Mesendoderm (in vitro differentiated cells): ENCODE data around the gene C1orf146.

Experiments
- DNase-seq: peaks from one replicate; pipeline ENCODE4 v3.0.0; 2013
- H2AK5ac ChIP-seq: 2 replicates; pipeline ENCODE4 v1.6.1; 2013; ENCODE audit warnings: low read length, inconsistent platforms
- H2BK120ac ChIP-seq: 2 replicates; pipeline ENCODE4 v1.6.1; 2013; ENCODE audit warnings: low read depth, mild to moderate bottlenecking, low read length, moderate library complexity, mixed read lengths
- H2BK15ac ChIP-seq: replicated peaks from 2 replicates; pipeline ENCODE4 v1.6.1; 2013; ENCODE audit warnings: low read depth, mild to moderate bottlenecking, moderate library complexity
- H2BK5ac ChIP-seq: 2 replicates; pipeline ENCODE4 v1.6.1; 2013; ENCODE audit warnings: low read length, inconsistent platforms
- H3K18ac ChIP-seq: 2 replicates; pipeline ENCODE4 v1.6.1; 2013; ENCODE audit warnings: mild to moderate bottlenecking, low read length, mixed read lengths
- H3K23ac ChIP-seq: one replicate; pipeline ENCODE4 v1.6.1; 2013; ENCODE audit warnings: low read length
- H3K27ac ChIP-seq: 2 replicates; pipeline ENCODE4 v1.5.1; 2013; ENCODE audit warnings: low read depth, mild to moderate bottlenecking, inconsistent platforms, low read length, moderate library complexity
- H3K27me3 ChIP-seq: 2 replicates; pipeline ENCODE4 v1.6.1; 2013; ENCODE audit warnings: low read length, control low read depth, mild to moderate bottlenecking, inconsistent platforms; ENCODE audit not compliant: insufficient read depth, poor library complexity
- H3K36me3 ChIP-seq: 2 replicates; pipeline ENCODE4 v1.6.1; 2013; ENCODE audit warnings: low read length, inconsistent platforms; ENCODE audit not compliant: control insufficient read depth, insufficient read depth
- H3K4ac ChIP-seq: one replicate; pipeline ENCODE4 v1.6.1; 2013; ENCODE audit warnings: low read depth, mild to moderate bottlenecking, low read length, moderate library complexity
- H3K4me1 ChIP-seq: 2 replicates; pipeline ENCODE4 v1.6.1; 2013; ENCODE audit warnings: low read depth, low read length, inconsistent platforms; ENCODE audit not compliant: control insufficient read depth
- H3K4me2 ChIP-seq: 2 replicates; pipeline ENCODE4 v1.6.1; 2013; ENCODE audit warnings: low read length
- H3K4me3 ChIP-seq: 2 replicates; pipeline ENCODE4 v1.5.1; 2013; ENCODE audit warnings: mild to moderate bottlenecking, low read length
- H3K56ac ChIP-seq: one replicate; pipeline ENCODE4 v1.6.1; 2013; ENCODE audit warnings: low read length
- H3K79me1 ChIP-seq: 2 replicates; pipeline ENCODE4 v1.6.1; 2013; ENCODE audit warnings: low read length, inconsistent platforms
- H3K79me2 ChIP-seq: 2 replicates; pipeline ENCODE4 v1.6.1; 2013; ENCODE audit warnings: mild to moderate bottlenecking, low read length; ENCODE audit not compliant: control insufficient read depth, insufficient read depth
- H3K9ac ChIP-seq: 2 replicates; pipeline ENCODE4 v1.6.1; 2013; ENCODE audit warnings: low read length, inconsistent platforms
- H4K5ac ChIP-seq: one replicate; pipeline ENCODE4 v1.6.1; 2013; ENCODE audit warnings: low read length
- H4K8ac ChIP-seq: one replicate; pipeline ENCODE4 v1.6.1; 2013; ENCODE audit warnings: low read depth, mild to moderate bottlenecking, control low read depth, low read length, moderate library complexity
- WGBS: extraction: QIAGEN DNeasy Blood & Tissue Kit; methylation state at CpG from one replicate; pipeline ENCODE4 v1.1.7; 2013; ENCODE audit warnings: low lambda C conversion rate, missing lambda C conversion rate; ENCODE audit not compliant: insufficient coverage; ENCODE audit errors: extremely low coverage; 5-methylcytosine and 5-hydroxymethylcytosine counted together

Gene C1orf146

DNA sequence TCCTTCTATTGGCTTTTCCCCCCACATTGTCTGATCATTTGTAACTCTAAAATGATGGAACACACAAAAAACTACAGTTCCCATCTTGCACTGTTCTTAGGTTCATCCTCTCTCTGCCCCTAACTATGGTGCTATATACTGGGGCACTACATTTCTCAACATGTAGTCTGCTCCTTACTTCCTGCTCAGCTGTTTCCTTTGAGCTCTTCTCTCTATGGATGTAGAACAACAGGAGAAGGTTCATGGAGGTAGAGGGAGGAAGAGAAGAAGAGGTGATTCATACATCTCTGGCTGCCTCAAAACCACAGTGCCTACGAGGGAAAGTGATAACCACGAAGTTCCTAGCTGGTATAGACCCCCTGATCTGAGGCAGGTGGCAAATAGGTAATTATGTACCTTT, 7.0 kb upstream of the C1orf146 start:
- H3K23ac ChIP-seq: no peak overlapping the region
- H2BK5ac ChIP-seq: no peak overlapping the region
- no peak for DNase-seq
- WGBS: no CpG with 5 or more reads among the region's 2 CpGs
- no peaks in the 10 kb centered on the region for H3K79me2 ChIP-seq
- H2BK15ac ChIP-seq: no peak overlapping the region
- H4K8ac ChIP-seq: no peak overlapping the region
- no peak overlapping the region for H2BK120ac ChIP-seq
- H3K4ac ChIP-seq: no peak overlapping the region
- H4K5ac ChIP-seq: no peak overlapping the region
- no peak overlapping the region for H3K9ac ChIP-seq
- no peaks in the 10 kb centered on the region for H3K4me1 ChIP-seq
- H3K56ac ChIP-seq: no peak overlapping the region
- no peaks in the 10 kb centered on the region for H3K79me1 ChIP-seq
- H2AK5ac ChIP-seq: no peak overlapping the region
- H3K4me2 ChIP-seq: no peak overlapping the region
- no peaks in the 10 kb centered on the region for H3K27me3 ChIP-seq
- H3K4me3 ChIP-seq: no peak overlapping the region
- no peaks in the 10 kb centered on the region for H3K36me3 ChIP-seq
- no peak overlapping the region for H3K27ac ChIP-seq
- H3K18ac ChIP-seq: no peak overlapping the region

DNA sequence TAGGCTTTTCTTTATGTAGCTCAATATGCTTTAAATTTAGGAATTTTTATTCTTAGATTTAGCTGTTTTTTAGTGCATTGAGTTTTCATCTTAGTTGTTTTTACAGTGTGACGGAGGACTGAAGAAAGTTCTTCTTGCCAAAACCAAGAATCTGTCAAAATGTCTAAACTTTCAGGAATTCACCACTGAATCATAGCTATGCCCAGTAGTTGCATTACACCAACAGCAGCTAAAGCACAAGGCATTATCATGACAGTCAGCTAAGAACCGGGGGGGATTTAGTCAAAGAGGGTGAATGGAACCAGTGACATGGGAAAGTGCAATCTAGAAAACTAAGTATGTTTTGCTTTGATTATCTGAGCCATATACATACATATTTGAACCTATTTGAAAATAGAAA, 6.5 kb upstream of the C1orf146 start:
- no peak for DNase-seq
- Histone ChIP-seq H3K23ac (no peak overlapping the region), H3K27ac (no peak overlapping the region), H3K4me1 (no peaks in the 10 kb centered on the region), H3K4me2 (no peak overlapping the region), H3K79me1 (no peaks in the 10 kb centered on the region), H3K9ac (no peak overlapping the region), H4K5ac (no peak overlapping the region), H2BK120ac (no peak overlapping the region), H3K27me3 (no peaks in the 10 kb centered on the region), H2BK15ac (no peak overlapping the region), H2AK5ac (no peak overlapping the region), H3K56ac (no peak overlapping the region), H3K79me2 (no peaks in the 10 kb centered on the region), H3K4me3 (no peak overlapping the region), H3K4ac (no peak overlapping the region), H2BK5ac (no peak overlapping the region), H4K8ac (no peak overlapping the region), H3K18ac (no peak overlapping the region), H3K36me3 (no peaks in the 10 kb centered on the region)
- WGBS: no CpG with 5 or more reads among the region's 2 CpGs

DNA sequence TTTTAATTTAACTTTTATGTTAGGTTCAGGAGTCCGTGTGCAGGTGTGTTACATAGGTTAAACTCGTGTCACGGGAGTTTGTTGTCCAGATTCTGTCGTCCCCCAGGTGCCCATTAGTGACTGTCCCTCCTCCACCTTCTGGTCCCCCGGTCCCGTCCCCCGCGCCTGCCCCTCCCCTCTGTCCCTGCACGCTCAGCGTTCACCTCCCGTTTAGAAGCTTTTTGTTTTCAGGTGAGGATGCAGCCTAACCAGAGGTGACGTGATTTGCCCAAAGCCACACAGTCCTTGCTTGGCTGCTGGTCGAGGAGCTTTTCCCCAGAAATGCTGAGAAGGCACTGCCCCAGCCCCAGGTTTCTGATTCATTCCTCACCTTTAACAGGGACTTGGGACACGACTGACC, 844 bp downstream of the C1orf146 start:
- H3K4me3 ChIP-seq: no peak overlapping the region
- no peak overlapping the region for H3K23ac ChIP-seq
- no peak overlapping the region for H2AK5ac ChIP-seq
- H3K79me1 ChIP-seq: no peaks in the 10 kb centered on the region
- no peak overlapping the region for H4K5ac ChIP-seq
- H3K27me3 ChIP-seq: no peaks in the 10 kb centered on the region
- no peak overlapping the region for H3K27ac ChIP-seq
- no peak overlapping the region for H3K4me2 ChIP-seq
- H3K36me3 ChIP-seq: no peaks in the 10 kb centered on the region
- no peak overlapping the region for H2BK120ac ChIP-seq
- DNase-seq: no peak
- H2BK15ac ChIP-seq: no peak overlapping the region
- no peak overlapping the region for H2BK5ac ChIP-seq
- H3K4me1 ChIP-seq: no peaks in the 10 kb centered on the region
- no peak overlapping the region for H3K18ac ChIP-seq
- no peak overlapping the region for H3K9ac ChIP-seq
- H3K56ac ChIP-seq: no peak overlapping the region
- no peak overlapping the region for H4K8ac ChIP-seq
- no peak overlapping the region for H3K4ac ChIP-seq
- WGBS: no CpG with 5 or more reads among the region's 14 CpGs
- H3K79me2 ChIP-seq: no peaks in the 10 kb centered on the region

- Histone ChIP-seq H3K23ac (no peak overlapping the region), H3K27me3 (no peaks in the 10 kb centered on the region), H3K9ac (no peak overlapping the region), H3K79me1 (no peaks in the 10 kb centered on the region), H4K8ac (no peak overlapping the region), H3K4me2 (no peak overlapping the region), H3K27ac (no peak overlapping the region), H3K18ac (no peak overlapping the region), H3K36me3 (no peaks in the 10 kb centered on the region), H2BK5ac (no peak overlapping the region), H2BK120ac (no peak overlapping the region), H3K56ac (no peak overlapping the region), H3K4me3 (no peak overlapping the region), H3K4me1 (no peaks in the 10 kb centered on the region), H3K4ac (no peak overlapping the region), H4K5ac (no peak overlapping the region), H2BK15ac (no peak overlapping the region), H2AK5ac (no peak overlapping the region), H3K79me2 (no peaks in the 10 kb centered on the region)
- no peak for DNase-seq
Observed at GRCh38 chr1:92219028-92219427, 1.3 kb downstream of the C1orf146 start.

GRCh38 chr1:92228401-92228800, 10.7 kb downstream of the C1orf146 start:
- no peak overlapping the region for H3K4me3 ChIP-seq
- H3K79me2 ChIP-seq: no peaks in the 10 kb centered on the region
- no peaks in the 10 kb centered on the region for H3K79me1 ChIP-seq
- H3K36me3 ChIP-seq: no peaks in the 10 kb centered on the region
- no peak overlapping the region for H3K27ac ChIP-seq
- H2AK5ac ChIP-seq: no peak overlapping the region
- no peak overlapping the region for H3K9ac ChIP-seq
- DNase-seq: no peak
- H3K4me2 ChIP-seq: no peak overlapping the region
- no CpG with 5 or more reads among the region's 3 CpGs for WGBS
- no peaks in the 10 kb centered on the region for H3K4me1 ChIP-seq
- H2BK5ac ChIP-seq: no peak overlapping the region
- H3K23ac ChIP-seq: no peak overlapping the region
- no peak overlapping the region for H3K18ac ChIP-seq
- H3K4ac ChIP-seq: no peak overlapping the region
- no peaks in the 10 kb centered on the region for H3K27me3 ChIP-seq
- H2BK15ac ChIP-seq: no peak overlapping the region
- H4K8ac ChIP-seq: no peak overlapping the region
- H3K56ac ChIP-seq: no peak overlapping the region
- no peak overlapping the region for H2BK120ac ChIP-seq
- no peak overlapping the region for H4K5ac ChIP-seq

DNA sequence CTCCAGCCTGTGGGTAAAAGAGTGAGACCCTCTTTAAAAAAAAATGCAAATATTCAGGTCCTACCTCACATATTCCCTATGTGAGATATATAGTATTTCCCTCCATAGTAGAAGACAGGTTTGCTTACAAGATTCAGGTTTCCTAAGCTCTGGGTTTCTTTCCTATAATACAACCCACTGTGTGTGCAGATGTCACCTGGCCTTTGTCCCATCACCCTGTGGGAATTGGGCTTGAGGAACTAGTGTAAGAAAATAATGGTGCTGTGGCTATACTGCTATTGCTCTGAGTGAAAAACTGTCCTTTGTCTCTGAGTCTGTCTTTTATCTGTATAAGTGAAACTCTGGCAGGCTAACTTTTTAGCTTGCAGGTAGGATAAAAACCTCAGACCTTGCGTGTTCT, 13.0 kb downstream of the C1orf146 start:
- no peak overlapping the region for H3K27ac ChIP-seq
- no peaks in the 10 kb centered on the region for H3K4me1 ChIP-seq
- H3K4me2 ChIP-seq: no peak overlapping the region
- no peak overlapping the region for H3K4ac ChIP-seq
- no peak overlapping the region for H2BK15ac ChIP-seq
- no peak overlapping the region for H3K23ac ChIP-seq
- H4K8ac ChIP-seq: no peak overlapping the region
- no peaks in the 10 kb centered on the region for H3K79me1 ChIP-seq
- H3K9ac ChIP-seq: no peak overlapping the region
- H3K56ac ChIP-seq: no peak overlapping the region
- no peak overlapping the region for H2AK5ac ChIP-seq
- H3K27me3 ChIP-seq: no peaks in the 10 kb centered on the region
- H2BK120ac ChIP-seq: no peak overlapping the region
- WGBS: no CpG with 5 or more reads among the region's 1 CpG
- H3K79me2 ChIP-seq: no peaks in the 10 kb centered on the region
- no peak overlapping the region for H4K5ac ChIP-seq
- H3K4me3 ChIP-seq: no peak overlapping the region
- H3K18ac ChIP-seq: no peak overlapping the region
- no peaks in the 10 kb centered on the region for H3K36me3 ChIP-seq
- no peak overlapping the region for H2BK5ac ChIP-seq
- no peak for DNase-seq
